CD4-positive, alpha-beta T cell (primary cell): ENCODE data around the gene PIP5K1C. TPM values are rescaled to one million over a fixed set of nuclear protein-coding genes. Genes with fewer than 3 reads are reported as not detected.

Experiments
- ATAC-seq: fragments of 200-7000 bp; cut with Tn5 transposase; one replicate; pipeline ENCODE4 v1.10.0; 2022; ENCODE audit warnings: mild to moderate bottlenecking; ENCODE audit not compliant: poor library complexity
- CTCF ChIA-PET: fragments of 350-600 bp; sonication (Branson Sonifier 250); formaldehyde crosslinking; loops from one replicate; lab custom pipeline; 2021; ENCODE audit warnings: antibody characterized with exemption, inconsistent platforms; lab: Charles Lee
- POLR2A ChIA-PET: fragments of 350-600 bp; sonication (Branson Sonifier 250); formaldehyde crosslinking; loops from one replicate; lab custom pipeline; 2021; ENCODE audit warnings: antibody characterized with exemption, inconsistent platforms; lab: Charles Lee
- DNase-seq, 14 experiments: peaks; one replicate each; pipeline ENCODE4 v3.0.0-alpha.2; 2013 to 2020; ENCODE audit warnings: mixed read lengths in 2 of 14
- H3K27ac ChIP-seq, 2 donors: one replicate each; pipeline versions ENCODE4 v1.5.1 to v1.7.0; 2013; ENCODE audit warnings: low read length in 2 of 2, low read depth in 1 of 2, mild to moderate bottlenecking in 1 of 2
- H3K27me3 ChIP-seq, 2 experiments: 1 replicate in 1 of 2; 2 replicates in 1 of 2; pipeline versions ENCODE4 v1.6.1 to v1.7.0; 2013; ENCODE audit warnings: low read length in 2 of 2, control low read depth in 1 of 2, mild to moderate bottlenecking in 1 of 2, moderate library complexity in 1 of 2; ENCODE audit not compliant: insufficient read depth in 2 of 2, control insufficient read depth in 1 of 2
- H3K36me3 ChIP-seq: one replicate; pipeline ENCODE4 v1.6.1; 2013; ENCODE audit warnings: low read length, control low read depth; ENCODE audit not compliant: insufficient read depth
- H3K4me1 ChIP-seq: one replicate; pipeline ENCODE4 v1.6.1; 2013; ENCODE audit warnings: low read length, control low read depth; ENCODE audit not compliant: insufficient read depth
- H3K4me3 ChIP-seq: one replicate; pipeline ENCODE4 v1.5.1; 2013; ENCODE audit warnings: mild to moderate bottlenecking, low read length, moderate library complexity
- H3K9me3 ChIP-seq, 2 experiments: 1 replicate in 1 of 2; 2 replicates in 1 of 2; pipeline versions ENCODE4 v1.6.1 to v1.7.0; 2013; ENCODE audit warnings: low read length in 2 of 2, mild to moderate bottlenecking in 2 of 2, control low read depth in 1 of 2, moderate library complexity in 1 of 2; ENCODE audit not compliant: control insufficient read depth in 1 of 2, insufficient read depth in 1 of 2
- H3K27ac Mint-ChIP-seq: one replicate; pipeline ENCODE4 v1.8.0; 2020; ENCODE audit warnings: mixed read lengths
- H3K27me3 Mint-ChIP-seq: one replicate; pipeline ENCODE4 v1.8.0; 2021; ENCODE audit warnings: mixed read lengths
- H3K36me3 Mint-ChIP-seq: one replicate; pipeline ENCODE4 v1.8.0; 2021; ENCODE audit warnings: low read depth, mixed read lengths
- H3K4me1 Mint-ChIP-seq: one replicate; pipeline ENCODE4 v1.8.0; 2021; ENCODE audit warnings: low read depth, mixed read lengths
- H3K4me3 Mint-ChIP-seq: one replicate; pipeline ENCODE4 v1.8.0; 2020; ENCODE audit warnings: mild to moderate bottlenecking, mixed read lengths
- H3K9me3 Mint-ChIP-seq: one replicate; pipeline ENCODE4 v1.8.0; 2020; ENCODE audit warnings: mixed read lengths
- CTCF ChIP-seq: fragments of 200-600 bp; IDR thresholded peaks from one replicate; pipeline ENCODE4 v1.8.0; 2022; ENCODE audit warnings: antibody characterized with exemption, mild to moderate bottlenecking
- intact Hi-C, 2 experiments: fragments of 100-400 bp; cut with DNase I in 1 of 2; cut with micrococcal nuclease in 1 of 2; formaldehyde crosslinking; loops; one replicate each; pipeline versions ENCODE4 v1.15.1 to v1.9.0; 2023 to 2025; cut with DNase I, micrococcal nuclease
- total RNA-seq, 174 experiments: library from RNA in 2 of 174; stranded (reverse) in 2 of 174; gene quantifications; one replicate each; pipeline ENCODE4 v1.2.3 and lab custom pipeline; 2021 to 2026

The PIP5K1C gene
- total RNA-seq, 2 experiments from 2014 or later = 14.7 to 15.5 TPM

- H3K36me3 Mint-ChIP-seq = peaks cover 22% of the 10 kb centered on the region
- TF ChIP-seq CTCF = no peak
- no peak overlapping the region for H3K4me3 Mint-ChIP-seq
- no peaks in the 10 kb centered on the region for H3K27me3 Mint-ChIP-seq
- intact Hi-C loops = no loop called here
- H3K27ac Mint-ChIP-seq = no peak overlapping the region
- ATAC-seq (no peak), DNase-seq (no peak)
- Histone ChIP-seq H3K4me1 (no peaks in the 10 kb centered on the region), H3K4me3 (no peak overlapping the region), H3K9me3 (no peaks in the 10 kb centered on the region), H3K27me3 (no peaks in the 10 kb centered on the region), H3K36me3 (peaks cover 31% of the 10 kb centered on the region), H3K27ac (no peak overlapping the region)
- CTCF ChIA-PET = no interaction called here
- H3K9me3 Mint-ChIP-seq = no peaks in the 10 kb centered on the region
- H3K4me1 Mint-ChIP-seq = no peaks in the 10 kb centered on the region
- POLR2A ChIA-PET = no interaction called here
These were observed 58.0 kb downstream of the PIP5K1C start for GRCh38 chr19:3642296-3642695.

GRCh38 chr19:3641515-3642269 is 58.6 kb downstream of the PIP5K1C start:
- intact Hi-C loops = no loop called here

GRCh38 chr19:3639479-3639878 is 60.8 kb downstream of the PIP5K1C start:
- ChIA-PET POLR2A (no interaction called here), CTCF (no interaction called here)
- Histone ChIP-seq H3K27ac (no peak overlapping the region), H3K27me3 (no peaks in the 10 kb centered on the region), H3K4me1 (no peaks in the 10 kb centered on the region), H3K36me3 (peaks cover 23% of the 10 kb centered on the region), H3K4me3 (no peak overlapping the region), H3K9me3 (no peaks in the 10 kb centered on the region)
- DNase-seq (no peak), ATAC-seq (no peak)
- H3K27me3 Mint-ChIP-seq = no peaks in the 10 kb centered on the region
- H3K9me3 Mint-ChIP-seq = no peaks in the 10 kb centered on the region
- no peak overlapping the region for H3K27ac Mint-ChIP-seq
- H3K4me1 Mint-ChIP-seq = no peaks in the 10 kb centered on the region
- no peak overlapping the region for H3K4me3 Mint-ChIP-seq
- intact Hi-C loops = no loop called here
- TF ChIP-seq CTCF = no peak
- H3K36me3 Mint-ChIP-seq = peaks cover 22% of the 10 kb centered on the region

More at GRCh38 chr19:3641515-3642269, 58.6 kb downstream of the PIP5K1C start:
- CTCF ChIA-PET = no interaction called here
- Mint-ChIP-seq H3K4me3 (no peak overlapping the region), H3K27me3 (no peaks in the 10 kb centered on the region), H3K27ac (no peak overlapping the region), H3K36me3 (peaks cover 22% of the 10 kb centered on the region), H3K9me3 (no peaks in the 10 kb centered on the region), H3K4me1 (no peaks in the 10 kb centered on the region)
- Histone ChIP-seq H3K4me3 (no peak overlapping the region), H3K9me3 (no peaks in the 10 kb centered on the region), H3K4me1 (no peaks in the 10 kb centered on the region), H3K27ac (no peak overlapping the region), H3K27me3 (no peaks in the 10 kb centered on the region), H3K36me3 (peaks cover 33% of the 10 kb centered on the region)
- ATAC-seq (no peak), DNase-seq (no peak)
- no peak for TF ChIP-seq CTCF
- POLR2A ChIA-PET = no interaction called here
